GM12865 (cell line): ENCODE data around the gene ANKRD44.
A peak's percentile ranks its signal among the peaks of the same experiment; 100 is the strongest.

ENCODE experiments used
- DNase-seq: peaks from one replicate; pipeline ENCODE4 v3.0.0; 2010; ENCODE audit warnings: low read depth
- H3K4me3 ChIP-seq: 2 replicates; pipeline ENCODE4 v1.5.1; 2011; ENCODE audit warnings: mild to moderate bottlenecking, low read depth, low read length, control low read depth
- CTCF ChIP-seq: IDR thresholded peaks from 2 replicates; pipeline ENCODE4 v1.5.1; 2011; ENCODE audit warnings: low read length, control low read depth, low read depth, inconsistent platforms; ENCODE audit not compliant: insufficient read depth; ENCODE audit errors: missing control alignments

Gene ANKRD44

GRCh38 chr2:197309691-197310231, 819 bp downstream of the ANKRD44 start:
- peak overlapping the region; percentile 91 for H3K4me3 ChIP-seq
- peak; percentile 59 for DNase-seq
- TF ChIP-seq CTCF, result no peak

GRCh38 chr2:197308996-197309690, 1.4 kb downstream of the ANKRD44 start:
- TF ChIP-seq CTCF, result no peak
- peak; percentile 48 for DNase-seq
- peak overlapping the region; percentile 91 for H3K4me3 ChIP-seq

GRCh38 chr2:197308585-197308984, 2.0 kb downstream of the ANKRD44 start:
- peak overlapping the region; percentile 91 for H3K4me3 ChIP-seq
- TF ChIP-seq CTCF, result no peak
- no peak for DNase-seq

GRCh38 chr2:197307933-197308521, 2.6 kb downstream of the ANKRD44 start:
- TF ChIP-seq CTCF, result no peak
- H3K4me3 ChIP-seq, result peak overlapping the region; percentile 91
- DNase-seq, result peak; percentile 82

GRCh38 chr2:197307236-197307932, 3.2 kb downstream of the ANKRD44 start:
- peak overlapping the region; percentile 91 for H3K4me3 ChIP-seq
- TF ChIP-seq CTCF, result no peak
- no peak for DNase-seq

GRCh38 chr2:197306696-197307040, 3.9 kb downstream of the ANKRD44 start:
- H3K4me3 ChIP-seq, result peak overlapping the region; percentile 91
- no peak for TF ChIP-seq CTCF
- DNase-seq, result peak; percentile 63
